DMS153 treated with DMSO at 0.1 percent for 48 hours (cell line): Measurements from ENCODE around the gene MCTP2.
"Not testable (repeated sequence)": the region's sequence is repeated elsewhere in the genome, so short reads cannot be mapped to it uniquely, and the experiment has no call there.

Experiments used
- DNase-seq: peaks from one replicate; lab custom pipeline; 2025; ENCODE audit not compliant: unreplicated experiment; lab: John Stamatoyannopoulos, UW

The MCTP2 gene

DNA sequence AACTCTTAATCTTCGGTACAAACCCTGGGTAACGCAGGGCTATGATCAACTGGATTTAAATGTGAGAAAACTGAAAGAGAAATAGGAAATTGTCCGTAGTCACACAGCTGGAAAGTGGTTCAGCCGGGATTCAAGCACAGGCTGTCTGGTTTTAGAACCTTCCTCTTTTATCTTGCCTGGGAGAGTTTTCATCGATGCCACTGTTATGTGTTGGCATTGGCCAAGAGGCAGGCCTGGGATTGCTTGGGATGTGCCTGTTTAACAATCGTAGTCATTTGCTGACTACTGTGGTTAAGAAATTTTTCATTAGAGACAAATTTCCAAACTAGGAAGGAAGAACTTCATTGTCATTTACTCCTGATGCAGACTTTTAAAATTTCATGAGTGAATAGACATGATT is 4.3 kb downstream of the MCTP2 start:
- no peak for DNase-seq

- DNase-seq = no peak
Observed at GRCh38 chr15:94236608-94237007, 5.2 kb downstream of the MCTP2 start.

GRCh38 chr15:94237903-94238302 is 6.5 kb downstream of the MCTP2 start:
- no peak for DNase-seq

DNA sequence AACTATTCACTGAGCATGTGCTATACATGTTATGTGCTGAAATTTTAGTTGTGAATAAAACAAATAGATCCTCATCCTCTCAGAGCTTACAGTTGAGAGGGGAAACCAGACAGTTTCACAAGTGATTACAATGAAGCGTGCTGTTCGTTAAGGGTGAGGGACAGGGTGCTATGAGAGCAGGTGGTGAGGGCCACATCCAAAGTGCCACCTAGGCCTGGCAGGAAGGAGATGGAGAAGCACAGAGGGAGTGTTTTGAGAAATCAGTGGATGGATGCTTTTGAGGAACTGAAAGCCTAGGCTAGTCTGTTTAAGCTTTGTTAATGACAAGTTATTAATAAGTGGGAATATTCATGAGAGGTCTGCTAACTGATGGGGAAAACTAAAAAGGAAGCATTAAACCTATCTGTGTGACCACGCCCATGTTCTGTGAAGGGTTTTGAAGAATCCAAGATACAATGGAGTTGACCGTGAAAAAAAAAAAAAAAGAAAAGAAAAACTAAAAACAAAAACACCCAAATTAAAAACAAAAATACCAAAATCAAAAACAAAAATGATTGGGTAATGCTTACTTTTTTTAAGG is 7.3 kb downstream of the MCTP2 start:
- DNase-seq = no peak

DNA sequence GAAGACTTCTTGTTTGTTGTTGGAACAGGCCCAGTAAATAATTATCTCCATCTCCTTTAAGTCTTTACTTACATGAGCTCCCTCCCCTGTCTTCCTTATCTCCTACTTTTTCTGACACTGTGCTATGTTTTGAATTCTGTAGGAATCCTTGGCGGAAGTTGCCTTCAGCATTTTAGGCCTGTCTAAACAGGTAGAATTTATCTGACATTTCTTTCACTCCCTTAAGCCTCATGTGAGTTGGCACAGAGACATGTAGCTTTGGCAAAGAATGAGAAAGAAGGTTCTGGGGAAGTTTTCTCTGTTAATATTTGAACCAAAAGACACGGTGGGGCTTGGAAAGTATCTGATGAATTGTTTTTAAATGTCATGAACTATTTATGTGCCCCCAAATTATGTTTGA is 8.1 kb downstream of the MCTP2 start:
- DNase-seq = no peak

DNA sequence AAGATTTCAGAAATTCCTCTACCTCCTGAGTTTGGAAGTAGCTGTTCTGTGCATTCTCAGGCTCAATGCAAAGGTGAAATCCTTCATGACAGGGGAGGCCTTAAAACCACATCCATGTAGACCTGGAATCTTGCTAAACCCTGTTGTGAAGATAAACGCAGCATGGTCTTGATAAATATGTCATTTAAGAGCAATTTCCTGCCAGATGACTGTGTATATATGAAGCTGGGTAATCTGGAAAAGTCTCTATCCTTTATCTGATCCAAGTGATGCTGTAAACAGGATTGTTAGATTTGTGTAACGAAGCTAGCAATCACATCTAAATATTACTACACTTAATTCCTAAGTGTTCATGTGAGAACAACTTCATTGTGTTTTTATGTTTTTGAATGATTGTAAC is 9.1 kb downstream of the MCTP2 start:
- DNase-seq = no peak

- DNase-seq = no peak
Observed at GRCh38 chr15:94242257-94242656, 10.9 kb downstream of the MCTP2 start.

GRCh38 chr15:94243003-94243402 is 11.6 kb downstream of the MCTP2 start:
- DNase-seq = not testable (repeated sequence)

DNA sequence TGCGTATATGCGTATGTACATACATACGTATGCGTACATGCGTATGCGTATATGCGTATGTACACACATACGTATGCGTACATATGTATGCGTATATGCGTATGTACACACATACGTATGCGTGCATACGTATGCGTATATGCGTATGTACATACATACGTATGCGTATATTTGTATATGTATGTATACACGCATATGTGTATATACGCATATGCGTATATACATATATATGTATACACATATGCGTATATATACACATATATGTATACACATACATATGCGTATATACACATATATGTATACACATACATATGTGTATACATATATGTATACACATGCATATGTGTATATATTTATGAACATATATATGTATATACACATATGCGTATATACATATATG is 12.1 kb downstream of the MCTP2 start:
- DNase-seq = no peak

DNA sequence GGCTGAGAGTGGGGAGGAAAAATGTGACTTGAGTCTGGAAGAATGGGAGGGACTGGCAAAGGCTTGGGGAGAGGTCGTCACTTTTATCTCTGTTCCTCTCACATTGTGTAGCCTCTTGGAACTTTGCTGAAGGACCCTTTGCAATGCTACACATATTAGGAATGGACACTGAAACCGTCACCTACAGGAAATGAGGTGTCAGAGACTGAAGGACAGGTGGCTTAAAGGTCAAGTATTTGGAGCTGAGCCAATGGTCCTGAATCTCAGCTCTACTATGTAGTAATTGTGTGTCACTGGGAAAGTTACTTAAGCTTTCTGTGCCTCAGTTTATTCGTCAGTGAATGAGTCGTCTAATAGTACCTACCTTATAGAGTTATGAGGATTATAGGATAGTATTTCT is 14.7 kb downstream of the MCTP2 start:
- DNase-seq = no peak

DNA sequence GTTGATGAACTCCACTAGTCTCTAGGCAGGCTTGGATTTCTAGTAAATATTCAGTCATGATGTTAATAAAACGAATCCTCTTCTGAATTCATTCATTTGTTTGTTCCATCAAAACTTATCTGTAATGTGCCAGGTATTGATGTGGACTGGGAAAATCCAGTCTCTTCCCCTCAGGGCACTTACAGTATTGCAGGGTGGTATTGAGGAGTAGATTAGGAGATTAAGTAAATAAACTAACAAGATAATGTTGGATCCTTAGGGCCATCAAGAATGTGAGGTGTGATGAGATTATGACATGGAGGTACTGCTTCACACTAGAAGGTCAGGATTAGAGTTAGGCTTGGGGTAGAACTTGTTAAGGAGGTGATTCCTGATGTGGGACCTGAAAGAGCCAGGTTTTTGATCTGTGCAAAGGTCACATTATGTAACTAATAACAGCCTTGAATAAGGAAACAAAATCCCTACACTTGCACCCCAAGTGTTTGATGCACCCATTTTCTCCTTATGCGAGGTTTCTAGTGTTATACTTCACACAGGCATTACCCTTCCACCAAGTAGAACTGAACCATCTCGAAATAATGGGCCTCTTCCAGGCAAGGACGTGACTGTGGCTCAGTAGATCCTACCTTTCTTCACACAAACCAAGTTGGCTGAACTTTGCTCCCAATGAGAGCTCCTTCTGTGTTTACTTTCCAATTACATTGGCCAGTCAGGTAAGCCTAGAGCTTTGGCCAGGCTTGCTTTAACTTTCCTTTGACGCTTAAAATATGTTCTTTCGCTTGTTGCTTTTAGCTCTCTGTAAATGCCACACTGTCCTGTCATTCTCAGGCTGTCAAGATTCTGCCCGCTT is 16.7 kb downstream of the MCTP2 start:
- DNase-seq = no peak

DNA sequence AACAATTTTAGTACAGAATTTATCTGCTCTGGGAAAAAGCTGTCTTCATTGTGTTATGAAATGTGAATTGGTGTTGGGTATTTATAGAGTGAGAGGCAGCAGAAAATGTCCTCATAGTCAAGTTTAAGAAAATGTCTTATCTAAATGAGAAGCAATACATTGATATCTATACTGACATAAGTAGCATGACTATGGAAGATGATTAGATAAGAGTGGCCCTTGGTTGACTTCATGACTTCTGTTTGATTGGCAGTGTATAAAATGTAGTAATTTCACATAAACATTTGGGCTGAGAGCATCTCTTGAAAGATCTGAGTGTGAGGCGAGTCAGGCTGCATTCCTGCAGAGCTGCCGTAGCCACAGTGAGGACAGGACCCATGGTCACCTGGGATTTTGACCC is 19.4 kb downstream of the MCTP2 start:
- no peak for DNase-seq

DNA sequence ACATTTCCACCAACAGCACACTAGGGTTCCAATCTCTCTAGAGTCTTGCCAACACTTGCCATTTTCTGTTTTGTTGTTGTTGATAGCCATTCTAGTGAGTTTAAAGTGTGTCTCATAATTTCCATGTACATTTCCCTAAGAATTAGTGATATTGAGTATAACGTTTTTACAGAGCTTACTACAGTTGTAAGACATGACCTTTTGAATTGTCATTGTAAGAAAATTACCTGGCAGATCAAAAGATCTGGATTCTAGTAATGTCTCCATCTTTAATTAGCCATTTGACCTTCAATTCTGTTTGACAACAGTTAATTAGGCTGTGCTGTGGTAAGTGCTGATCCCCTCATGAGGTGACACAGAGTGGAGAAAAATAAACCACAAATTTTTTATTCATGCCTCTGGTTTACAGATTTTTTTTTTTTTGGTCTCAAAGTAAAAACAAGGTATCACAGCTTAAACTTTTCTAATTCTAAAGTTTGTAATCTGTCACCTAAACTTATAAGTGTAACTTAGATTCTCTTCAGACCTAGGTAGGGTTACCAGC is 20.9 kb downstream of the MCTP2 start:
- no peak for DNase-seq

- no peak for DNase-seq
Observed at GRCh38 chr15:94252906-94253491, 21.6 kb downstream of the MCTP2 start.

- DNase-seq = no peak
Observed at GRCh38 chr15:94253742-94254141, 22.4 kb downstream of the MCTP2 start.

GRCh38 chr15:94255540-94255939 is 24.2 kb downstream of the MCTP2 start:
- DNase-seq = no peak

DNA sequence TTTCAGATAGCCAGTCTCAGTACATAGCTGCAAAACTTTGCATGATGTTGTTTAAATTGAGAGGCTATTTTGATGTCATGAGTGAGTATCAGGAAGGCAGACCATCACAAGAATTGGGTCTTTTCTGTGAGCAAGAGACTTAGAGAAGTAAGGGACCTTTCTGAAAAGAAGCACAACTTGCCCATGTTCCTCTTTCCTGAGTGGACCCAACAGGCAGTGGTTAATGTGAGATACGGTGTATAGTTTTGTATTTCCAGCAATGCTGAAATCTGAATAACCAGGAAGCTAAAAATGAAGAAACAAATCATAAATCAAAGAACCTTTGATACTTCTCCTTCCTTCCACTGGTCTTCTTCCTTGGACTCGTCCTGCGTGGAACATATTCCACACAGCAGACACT is 25.1 kb downstream of the MCTP2 start:
- DNase-seq = no peak

DNA sequence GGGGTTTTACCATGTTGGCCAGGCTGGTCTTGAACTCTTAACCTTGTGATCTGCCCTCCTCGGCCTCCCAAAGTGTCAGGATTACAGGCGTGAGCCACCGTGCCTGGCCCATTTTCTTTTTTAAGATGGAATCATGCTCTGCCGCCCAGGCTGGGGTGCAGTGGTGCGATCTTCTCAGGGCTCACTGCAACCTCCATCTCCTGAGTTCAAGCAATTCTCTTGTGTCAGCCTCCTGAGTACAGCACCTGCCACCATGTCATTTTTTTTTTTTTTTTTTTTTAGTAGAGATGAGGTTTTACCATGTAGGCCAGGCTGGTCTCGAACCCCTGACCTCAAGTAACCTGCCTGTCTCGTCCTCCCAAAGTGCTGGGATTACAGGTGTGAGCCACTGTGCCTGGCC is 26.4 kb downstream of the MCTP2 start:
- DNase-seq = not testable (repeated sequence)

DNA sequence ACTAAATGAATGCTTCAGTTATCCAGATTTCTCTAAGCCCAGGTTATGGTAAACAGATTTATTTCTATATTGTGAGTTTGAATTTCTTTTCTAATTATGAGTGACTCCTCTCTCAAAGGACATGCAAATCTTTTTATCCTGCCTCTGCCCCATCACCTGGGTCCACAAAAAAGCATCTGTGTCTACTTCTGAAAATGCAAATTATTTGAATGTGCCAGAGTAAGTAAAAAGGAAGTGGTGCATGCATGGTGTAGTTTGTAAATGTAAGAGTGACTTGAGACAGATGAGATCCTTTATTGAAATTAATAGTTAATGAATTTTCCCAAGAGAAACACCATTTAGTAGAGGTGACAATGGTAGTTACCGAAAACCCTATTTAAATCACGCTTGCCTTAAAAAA is 26.9 kb downstream of the MCTP2 start:
- DNase-seq = no peak

- DNase-seq = no peak
Observed at GRCh38 chr15:94259121-94259751, 27.9 kb downstream of the MCTP2 start.

DNA sequence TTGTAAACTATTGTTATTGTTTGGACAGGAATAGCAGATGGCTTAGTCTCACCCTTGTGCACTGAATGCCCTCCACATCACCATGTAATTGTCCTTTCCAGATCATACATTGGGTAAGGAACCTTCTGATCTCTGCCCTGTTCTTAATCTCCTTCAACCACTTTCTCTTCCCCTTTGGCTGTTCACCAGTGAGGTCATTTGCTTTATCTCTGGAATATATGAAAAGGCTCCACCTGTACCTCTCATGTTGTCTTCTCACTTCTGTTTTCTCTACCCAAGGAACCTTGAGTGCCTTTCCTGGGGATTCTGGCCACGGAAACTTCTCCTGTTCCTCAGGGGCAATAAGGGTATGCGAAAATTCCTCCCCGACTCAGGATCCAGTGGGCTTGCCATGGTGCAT is 28.5 kb downstream of the MCTP2 start:
- no peak for DNase-seq

GRCh38 chr15:94262201-94262600 is 30.8 kb downstream of the MCTP2 start:
- no peak for DNase-seq
